ENCODE results near the gene KDM8. TPM values are rescaled to one million over a fixed set of nuclear protein-coding genes. Genes with fewer than 3 reads are reported as not detected.
"Not testable (repeated sequence)": the region's sequence is repeated elsewhere in the genome, so short reads cannot be mapped to it uniquely, and the experiment has no call there.

KDM8 gene
- total and polyA plus RNA-seq, 3 donors from 2014 or later = 5.7 to 14.7 (median 8.3) TPM

DNA sequence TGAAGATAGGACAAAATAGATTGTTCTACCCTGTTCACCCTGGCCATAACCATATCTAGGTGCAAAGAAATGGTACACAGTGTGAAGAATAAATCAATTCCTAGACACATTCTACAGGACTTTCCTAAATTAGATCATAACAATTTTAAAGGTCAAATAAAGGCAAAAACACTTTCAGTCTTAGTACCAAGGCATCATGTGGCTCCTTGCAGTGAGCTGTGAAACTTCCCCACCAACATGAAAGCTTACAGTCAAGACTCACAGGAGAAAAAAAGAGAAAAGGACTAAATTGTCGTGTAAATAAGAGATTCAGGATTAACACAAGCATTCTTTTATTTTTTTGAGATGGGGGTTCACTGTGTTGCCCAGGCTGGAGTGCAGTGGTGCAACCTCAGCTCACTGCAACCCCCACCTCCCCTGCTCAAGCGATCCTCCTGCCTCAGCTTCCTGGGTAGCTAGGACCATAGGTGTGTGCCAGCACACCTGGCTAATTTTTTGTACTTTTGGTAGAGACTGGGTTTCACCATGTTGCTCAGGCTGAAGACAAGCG lies 51.0 kb downstream of the KDM8 start:
- 75 to 88% methylated on average over 3 of the region's 3 CpGs for WGBS, 2 donors
- Histone ChIP-seq H3K4me3 (no peak overlapping the region), H3K9me3 (no peaks in the 10 kb centered on the region), H3K4me1 (peaks cover 6% of the 10 kb centered on the region), H3K36me3 (ENCODE audit: low read depth, missing control alignments) (no peaks in the 10 kb centered on the region), H3K27ac (peak overlapping the region in 1 of 2 donors; percentile 28), H3K27me3 (no peaks in the 10 kb centered on the region)
- TF ChIP-seq POLR2A (IDR thresholded peaks at IDR 0.05) = no peak
- TF ChIP-seq, protein P1, sequence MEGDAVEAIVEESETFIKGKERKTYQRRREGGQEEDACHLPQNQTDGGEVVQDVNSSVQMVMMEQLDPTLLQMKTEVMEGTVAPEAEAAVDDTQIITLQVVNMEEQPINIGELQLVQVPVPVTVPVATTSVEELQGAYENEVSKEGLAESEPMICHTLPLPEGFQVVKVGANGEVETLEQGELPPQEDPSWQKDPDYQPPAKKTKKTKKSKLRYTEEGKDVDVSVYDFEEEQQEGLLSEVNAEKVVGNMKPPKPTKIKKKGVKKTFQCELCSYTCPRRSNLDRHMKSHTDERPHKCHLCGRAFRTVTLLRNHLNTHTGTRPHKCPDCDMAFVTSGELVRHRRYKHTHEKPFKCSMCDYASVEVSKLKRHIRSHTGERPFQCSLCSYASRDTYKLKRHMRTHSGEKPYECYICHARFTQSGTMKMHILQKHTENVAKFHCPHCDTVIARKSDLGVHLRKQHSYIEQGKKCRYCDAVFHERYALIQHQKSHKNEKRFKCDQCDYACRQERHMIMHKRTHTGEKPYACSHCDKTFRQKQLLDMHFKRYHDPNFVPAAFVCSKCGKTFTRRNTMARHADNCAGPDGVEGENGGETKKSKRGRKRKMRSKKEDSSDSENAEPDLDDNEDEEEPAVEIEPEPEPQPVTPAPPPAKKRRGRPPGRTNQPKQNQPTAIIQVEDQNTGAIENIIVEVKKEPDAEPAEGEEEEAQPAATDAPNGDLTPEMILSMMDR (IDR thresholded peaks at IDR 0.05) = no peak
- no peak for DNase-seq
- intact Hi-C loops (cut with DNase I; ENCODE audit: low total_unique reads) = no loop called here

DNA sequence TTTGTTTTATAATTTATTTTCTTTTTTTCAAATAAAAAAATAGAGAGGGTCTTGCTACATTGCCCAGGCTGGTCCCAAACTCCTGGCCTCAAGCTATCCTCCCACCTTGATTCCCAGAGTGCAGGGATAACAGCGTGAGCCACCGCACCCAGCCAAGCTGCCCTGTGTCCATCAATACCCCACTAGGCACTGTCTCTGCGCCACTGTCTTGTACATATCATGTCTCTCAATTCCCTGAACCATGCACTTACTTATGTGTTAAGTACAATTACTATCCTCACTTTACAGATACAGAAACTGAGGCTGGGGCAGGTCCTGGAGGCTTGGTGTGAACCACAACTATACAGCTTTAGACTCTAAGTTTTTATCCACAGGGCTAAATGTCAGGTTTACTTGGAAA lies 53.5 kb downstream of the KDM8 start:
- intact Hi-C loops (cut with DNase I; ENCODE audit: low total_unique reads) = no loop called here
- Histone ChIP-seq H3K27me3 (no peaks in the 10 kb centered on the region), H3K27ac (no peak overlapping the region), H3K9me3 (no peaks in the 10 kb centered on the region), H3K4me1 (peaks cover 6% of the 10 kb centered on the region), H3K4me3 (no peak overlapping the region), H3K36me3 (ENCODE audit: low read depth, missing control alignments) (no peaks in the 10 kb centered on the region)
- DNase-seq = no peak
- TF ChIP-seq, protein P1 (IDR thresholded peaks at IDR 0.05) = no peak
- TF ChIP-seq POLR2A (IDR thresholded peaks at IDR 0.05) = no peak
- WGBS, 2 donors = 97 to 98% methylated on average over 3 of the region's 3 CpGs

DNA sequence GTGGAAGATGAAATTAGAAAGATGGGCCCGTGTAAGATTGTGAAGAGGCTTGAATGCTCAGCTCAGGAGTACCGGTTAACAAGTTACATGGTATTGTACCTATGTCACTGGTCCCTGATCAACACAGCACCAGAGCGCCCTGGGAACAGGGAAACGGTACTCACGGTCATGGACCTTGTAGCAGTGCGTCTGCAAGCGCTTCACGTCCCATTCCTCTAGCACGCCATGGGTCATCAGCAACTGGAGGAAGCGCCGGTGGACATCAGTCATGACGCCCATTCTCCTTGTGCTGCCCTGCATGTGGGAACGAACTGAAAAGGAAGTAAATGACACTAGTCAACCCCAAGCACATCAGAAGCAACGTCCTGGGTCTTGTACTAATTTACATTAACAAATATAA lies 53.9 kb downstream of the KDM8 start:
- Histone ChIP-seq H3K4me1 (peaks cover 6% of the 10 kb centered on the region), H3K27me3 (no peaks in the 10 kb centered on the region), H3K36me3 (ENCODE audit: low read depth, missing control alignments) (no peaks in the 10 kb centered on the region), H3K9me3 (no peaks in the 10 kb centered on the region), H3K27ac (peak overlapping the region in 1 of 2 donors; percentile 68), H3K4me3 (no peak overlapping the region)
- 95 to 97% methylated on average over 13 to 14 of the region's 14 CpGs for WGBS, 2 donors
- no peak for DNase-seq
- TF ChIP-seq POLR2A (IDR thresholded peaks at IDR 0.05) = no peak
- TF ChIP-seq, protein P1 (IDR thresholded peaks at IDR 0.05) = no peak
- intact Hi-C loops (cut with DNase I; ENCODE audit: low total_unique reads) = no loop called here

DNA sequence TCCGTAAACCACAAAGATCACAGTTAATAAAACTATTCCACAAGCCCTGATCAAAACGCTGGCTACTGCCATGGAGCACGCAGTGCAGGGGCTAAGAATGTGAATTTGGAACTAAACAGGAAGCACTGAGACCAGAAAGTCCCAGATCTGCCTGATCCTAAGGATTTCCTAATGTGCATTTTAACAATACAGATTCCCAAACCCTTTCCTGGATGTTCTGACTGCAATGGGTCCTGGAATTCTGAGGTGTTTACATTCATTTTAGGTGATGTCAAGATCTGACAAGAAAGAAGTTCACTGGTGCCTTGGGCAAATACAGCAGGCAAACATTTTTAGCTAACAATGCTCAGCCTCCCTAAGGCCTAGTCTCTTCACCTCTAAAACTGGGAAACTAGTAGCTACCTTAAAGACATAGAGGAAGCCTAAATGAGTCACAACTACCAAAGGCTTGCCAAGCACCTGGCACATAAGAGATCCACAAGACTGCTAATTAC lies 55.0 kb downstream of the KDM8 start:
- no peaks in the 10 kb centered on the region for H3K9me3 ChIP-seq
- no peaks in the 10 kb centered on the region for H3K27me3 ChIP-seq
- intact Hi-C loops (cut with DNase I; ENCODE audit: low total_unique reads) = no loop called here
- no peak for DNase-seq
- H3K27ac ChIP-seq = peak overlapping the region in 1 of 2 donors; percentile 68
- no peak overlapping the region for H3K4me3 ChIP-seq
- 68 to 72% methylated on average over 3 of the region's 3 CpGs for WGBS, 2 donors
- TF ChIP-seq POLR2A (IDR thresholded peaks at IDR 0.05) = no peak
- TF ChIP-seq, protein P1 (IDR thresholded peaks at IDR 0.05) = no peak
- no peaks in the 10 kb centered on the region for H3K36me3 ChIP-seq (ENCODE audit: low read depth, missing control alignments)
- peaks cover 6% of the 10 kb centered on the region for H3K4me1 ChIP-seq

DNA sequence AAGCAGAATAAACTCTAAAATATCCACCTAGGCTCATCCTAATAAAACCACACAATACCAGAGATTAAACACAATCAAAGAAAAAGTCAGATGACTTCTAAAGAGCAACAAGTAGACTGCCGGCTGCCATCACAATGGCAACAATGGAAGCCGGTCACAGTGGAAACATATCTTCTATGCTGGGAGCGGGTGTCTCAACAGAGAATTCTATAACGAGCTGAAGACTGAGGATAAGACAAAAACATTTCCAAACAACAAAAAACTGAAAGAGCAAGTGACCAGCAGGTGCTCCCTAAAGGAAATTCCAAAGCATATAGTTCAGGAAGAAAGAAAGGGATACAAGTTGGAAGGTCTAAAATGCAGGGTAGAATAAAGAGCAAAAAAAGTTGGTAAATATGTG lies 56.4 kb downstream of the KDM8 start:
- Histone ChIP-seq H3K27ac (no peak overlapping the region), H3K4me1 (no peaks in the 10 kb centered on the region), H3K9me3 (no peaks in the 10 kb centered on the region), H3K36me3 (ENCODE audit: low read depth, missing control alignments) (no peaks in the 10 kb centered on the region), H3K27me3 (no peaks in the 10 kb centered on the region), H3K4me3 (no peak overlapping the region)
- 46 to 91% methylated on average over 4 of the region's 4 CpGs for WGBS, 2 donors
- DNase-seq = no peak
- TF ChIP-seq POLR2A (IDR thresholded peaks at IDR 0.05) = no peak
- TF ChIP-seq, protein P1 (IDR thresholded peaks at IDR 0.05) = no peak
- intact Hi-C loops (cut with DNase I; ENCODE audit: low total_unique reads) = no loop called here

DNA sequence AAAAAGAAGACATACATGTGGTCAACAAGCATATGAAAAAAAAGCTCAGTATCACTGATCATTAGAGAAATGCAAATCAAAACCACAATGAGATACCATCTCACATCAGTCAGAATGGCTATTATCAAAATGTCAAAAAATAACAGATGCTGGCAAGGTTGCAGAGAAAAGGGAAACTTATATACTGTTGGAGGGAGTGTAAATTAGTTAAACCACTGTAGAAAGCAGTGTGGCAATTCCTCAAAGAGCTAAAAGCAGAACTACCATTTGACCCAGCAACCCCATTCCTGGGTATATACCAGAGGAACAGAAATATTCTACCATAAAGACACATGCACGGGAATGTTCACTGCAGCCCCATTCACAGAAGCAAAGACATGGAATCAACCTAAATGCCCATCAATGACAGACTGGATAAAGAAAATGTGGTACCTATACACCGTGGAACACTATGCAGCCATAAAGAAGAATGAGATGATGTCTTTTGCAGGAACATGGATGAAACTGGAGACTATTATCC lies 59.6 kb downstream of the KDM8 start:
- H3K9me3 ChIP-seq; H3K4me1 ChIP-seq; intact Hi-C loops (cut with DNase I; ENCODE audit: low total_unique reads); H3K27ac ChIP-seq; H3K27me3 ChIP-seq; H3K36me3 ChIP-seq (ENCODE audit: low read depth, missing control alignments); DNase-seq; H3K4me3 ChIP-seq: not testable (repeated sequence)
- WGBS, 2 donors = 90 to 97% methylated on average over 2 of the region's 2 CpGs
